GM10266 (cell line): ENCODE data around the gene COL27A1.

Experiments
- DNase-seq: peaks from one replicate; pipeline ENCODE4 v3.0.0; 2012; ENCODE audit errors: extremely low spot score
- TF ChIP-seq, protein P1 (sequence below): IDR thresholded peaks from 2 replicates; pipeline ENCODE4 v1.5.1; 2012; ENCODE audit warnings: mild to moderate bottlenecking, low read depth; ENCODE audit not compliant: control insufficient read depth, insufficient read depth; ENCODE audit errors: missing control alignments

Gene COL27A1

DNA sequence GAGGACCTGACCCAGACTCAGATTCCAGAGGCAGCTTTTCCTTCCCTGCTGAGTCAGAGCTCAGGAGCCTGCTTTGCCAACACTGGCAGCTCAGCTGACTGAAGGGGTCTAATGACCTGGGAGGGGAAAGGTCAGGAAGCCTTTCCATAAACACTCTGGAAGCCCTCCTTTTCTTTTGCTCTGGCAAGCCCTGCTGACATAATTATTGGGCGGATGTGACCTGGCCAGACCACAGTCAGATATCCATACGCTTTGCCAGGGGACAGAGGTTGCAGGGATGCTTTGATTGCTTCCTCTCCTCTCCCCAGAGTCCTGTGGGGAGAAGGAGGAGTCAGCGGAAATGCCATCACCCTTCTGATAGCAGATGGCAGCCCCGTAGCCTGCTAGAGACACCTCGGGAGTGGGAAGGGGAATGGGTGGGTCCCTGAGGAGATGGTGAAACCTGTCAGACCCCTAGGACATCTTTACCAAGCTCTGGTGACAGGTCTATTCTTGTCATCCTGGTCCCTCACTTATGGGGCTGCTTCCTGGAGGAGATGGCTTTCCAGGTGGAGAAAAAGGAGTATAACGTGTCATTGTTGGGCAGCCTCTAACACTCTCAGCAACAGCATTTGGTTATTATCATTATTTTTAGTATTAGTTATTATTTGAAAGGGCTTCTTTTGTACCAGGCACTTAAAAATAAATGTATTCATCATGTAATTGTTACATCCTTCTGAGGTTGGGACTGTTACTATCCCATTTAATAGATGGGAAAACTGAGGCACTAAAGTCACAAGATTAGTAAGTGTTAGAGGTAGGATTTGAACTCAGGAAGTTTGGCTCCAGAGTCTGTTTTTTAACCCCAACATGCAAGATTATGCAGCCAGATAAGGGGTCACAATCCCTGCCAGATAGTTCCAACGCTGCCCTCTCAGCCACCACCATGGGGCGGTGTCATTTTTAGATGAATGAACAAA lies 11.6 kb downstream of the COL27A1 start:
- no peak for DNase-seq
- TF ChIP-seq, protein P1, sequence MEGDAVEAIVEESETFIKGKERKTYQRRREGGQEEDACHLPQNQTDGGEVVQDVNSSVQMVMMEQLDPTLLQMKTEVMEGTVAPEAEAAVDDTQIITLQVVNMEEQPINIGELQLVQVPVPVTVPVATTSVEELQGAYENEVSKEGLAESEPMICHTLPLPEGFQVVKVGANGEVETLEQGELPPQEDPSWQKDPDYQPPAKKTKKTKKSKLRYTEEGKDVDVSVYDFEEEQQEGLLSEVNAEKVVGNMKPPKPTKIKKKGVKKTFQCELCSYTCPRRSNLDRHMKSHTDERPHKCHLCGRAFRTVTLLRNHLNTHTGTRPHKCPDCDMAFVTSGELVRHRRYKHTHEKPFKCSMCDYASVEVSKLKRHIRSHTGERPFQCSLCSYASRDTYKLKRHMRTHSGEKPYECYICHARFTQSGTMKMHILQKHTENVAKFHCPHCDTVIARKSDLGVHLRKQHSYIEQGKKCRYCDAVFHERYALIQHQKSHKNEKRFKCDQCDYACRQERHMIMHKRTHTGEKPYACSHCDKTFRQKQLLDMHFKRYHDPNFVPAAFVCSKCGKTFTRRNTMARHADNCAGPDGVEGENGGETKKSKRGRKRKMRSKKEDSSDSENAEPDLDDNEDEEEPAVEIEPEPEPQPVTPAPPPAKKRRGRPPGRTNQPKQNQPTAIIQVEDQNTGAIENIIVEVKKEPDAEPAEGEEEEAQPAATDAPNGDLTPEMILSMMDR, result no peak

DNA sequence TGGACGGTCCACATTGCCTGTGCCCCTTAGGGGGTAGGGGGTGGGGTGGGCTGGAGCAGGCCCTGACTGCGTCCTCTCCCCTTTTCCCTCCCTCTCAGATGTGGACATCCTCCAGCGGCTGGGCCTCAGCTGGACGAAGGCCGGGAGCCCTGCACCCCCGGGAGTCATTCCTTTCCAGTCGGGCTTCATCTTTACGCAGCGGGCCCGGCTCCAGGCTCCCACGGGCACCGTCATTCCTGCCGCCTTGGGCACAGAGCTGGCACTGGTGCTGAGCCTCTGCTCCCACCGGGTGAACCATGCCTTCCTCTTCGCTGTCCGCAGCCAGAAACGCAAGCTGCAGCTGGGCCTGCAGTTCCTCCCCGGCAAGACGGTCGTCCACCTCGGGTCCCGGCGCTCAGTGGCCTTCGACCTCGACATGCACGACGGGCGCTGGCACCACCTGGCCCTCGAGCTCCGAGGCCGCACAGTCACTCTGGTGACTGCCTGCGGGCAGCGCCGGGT lies 12.3 kb downstream of the COL27A1 start:
- TF ChIP-seq, protein P1, result no peak
- DNase-seq, result no peak

DNA sequence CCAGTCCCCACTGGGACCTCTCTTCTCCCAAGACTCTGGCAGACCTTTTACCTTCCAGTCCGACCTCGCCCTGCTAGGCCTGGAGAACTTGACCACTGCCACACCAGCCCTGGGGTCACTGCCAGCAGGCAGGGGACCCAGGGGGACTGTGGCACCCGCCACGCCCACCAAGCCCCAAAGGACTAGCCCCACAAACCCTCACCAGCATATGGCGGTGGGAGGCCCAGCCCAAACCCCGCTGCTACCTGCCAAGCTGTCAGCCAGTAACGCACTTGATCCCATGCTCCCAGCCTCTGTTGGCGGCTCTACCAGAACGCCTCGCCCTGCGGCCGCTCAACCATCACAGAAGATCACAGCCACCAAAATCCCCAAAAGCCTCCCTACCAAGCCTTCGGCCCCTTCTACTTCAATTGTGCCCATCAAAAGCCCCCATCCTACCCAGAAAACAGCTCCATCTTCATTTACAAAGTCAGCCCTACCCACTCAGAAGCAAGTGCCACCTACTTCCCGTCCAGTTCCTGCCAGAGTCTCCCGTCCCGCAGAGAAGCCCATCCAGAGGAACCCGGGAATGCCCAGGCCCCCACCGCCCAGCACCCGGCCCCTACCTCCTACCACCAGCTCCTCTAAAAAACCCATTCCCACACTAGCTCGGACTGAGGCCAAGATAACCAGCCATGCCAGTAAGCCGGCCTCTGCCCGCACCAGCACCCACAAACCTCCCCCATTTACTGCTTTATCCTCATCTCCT lies 13.1 kb downstream of the COL27A1 start:
- no peak for DNase-seq
- TF ChIP-seq, protein P1, result no peak

DNA sequence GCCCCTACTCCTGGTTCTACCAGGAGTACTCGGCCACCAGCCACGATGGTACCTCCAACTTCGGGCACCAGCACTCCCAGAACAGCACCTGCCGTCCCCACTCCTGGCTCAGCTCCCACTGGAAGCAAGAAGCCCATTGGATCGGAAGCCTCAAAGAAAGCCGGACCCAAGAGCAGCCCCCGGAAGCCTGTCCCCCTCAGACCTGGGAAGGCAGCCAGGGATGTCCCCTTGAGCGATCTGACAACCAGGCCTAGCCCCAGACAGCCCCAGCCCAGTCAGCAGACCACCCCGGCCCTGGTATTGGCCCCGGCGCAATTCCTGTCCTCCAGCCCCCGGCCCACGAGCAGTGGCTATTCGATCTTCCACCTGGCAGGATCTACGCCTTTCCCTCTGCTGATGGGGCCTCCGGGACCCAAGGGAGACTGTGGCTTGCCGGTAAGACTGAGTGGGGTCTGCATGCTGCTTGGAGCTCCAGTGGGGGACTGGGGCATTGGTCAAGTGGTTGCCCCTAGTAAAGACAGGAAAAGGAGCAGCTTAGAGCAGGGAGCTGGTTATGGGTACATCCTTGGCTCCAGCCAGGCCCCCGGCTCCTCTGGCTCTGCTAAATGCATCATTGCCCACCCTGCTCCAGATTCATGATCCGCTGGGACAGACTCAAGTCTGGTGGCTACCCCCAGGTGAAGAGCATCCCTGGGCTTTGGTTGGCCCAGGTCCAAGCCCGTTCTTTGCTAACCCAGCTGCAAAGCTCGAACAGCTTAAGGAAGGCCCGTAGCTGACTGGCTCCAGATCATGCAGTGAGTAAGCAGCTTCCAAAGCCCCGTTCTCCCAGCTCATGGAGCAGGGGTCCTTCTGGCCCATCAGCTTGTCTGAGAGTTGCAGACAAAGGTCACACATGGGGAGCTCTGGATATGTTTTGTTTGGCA lies 14.0 kb downstream of the COL27A1 start:
- TF ChIP-seq, protein P1, result no peak
- no peak for DNase-seq

DNA sequence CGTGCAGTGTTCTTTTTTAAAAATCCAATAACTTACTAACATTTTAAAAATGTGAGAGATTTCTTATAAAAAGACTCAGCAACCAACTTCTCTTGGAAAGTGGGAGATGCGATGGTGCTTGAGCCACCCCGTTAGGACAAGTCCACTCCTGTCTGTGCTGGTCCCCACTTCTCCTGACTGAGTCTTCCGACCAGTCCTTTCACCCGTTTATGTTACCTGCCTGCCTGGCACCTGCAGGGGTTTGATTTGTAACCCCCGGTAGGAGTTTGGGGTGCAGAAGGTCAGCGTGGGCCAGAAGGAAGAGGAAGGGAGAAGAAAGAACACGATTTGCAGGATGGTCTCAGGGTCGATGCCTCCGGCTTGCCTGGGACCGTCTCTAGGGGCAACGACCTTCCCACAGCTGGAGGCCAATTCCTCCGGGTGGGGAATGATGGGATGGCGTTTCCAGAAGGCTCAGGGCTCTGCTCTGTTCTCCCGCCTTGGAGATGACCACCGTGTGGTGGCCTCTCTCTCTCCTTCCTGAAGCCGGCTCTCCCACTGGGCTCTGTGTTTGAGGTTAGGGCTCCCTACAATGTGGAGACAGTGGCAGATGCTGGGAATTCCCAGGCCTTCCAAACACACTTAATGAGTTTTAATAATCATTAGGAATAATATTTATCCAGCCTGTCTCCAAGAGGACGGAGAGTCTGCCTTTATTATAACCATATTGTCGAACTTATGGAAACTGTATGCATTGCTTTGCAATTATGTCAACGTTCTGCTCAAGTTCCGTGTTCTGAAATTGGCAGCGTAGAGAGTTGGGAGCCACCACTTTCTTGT lies 14.8 kb downstream of the COL27A1 start:
- DNase-seq, result no peak

More for the DNA sequence above, 14.8 kb downstream of the COL27A1 start:
- TF ChIP-seq, protein P1, result no peak
